Nephron progenitor cell (in vitro differentiated cells): ENCODE results near the gene SDHAF3.
"Not testable (repeated sequence)": the region's sequence is repeated elsewhere in the genome, so short reads cannot be mapped to it uniquely, and the experiment has no call there.

Experiments used
- DNase-seq: peaks from one replicate; pipeline ENCODE4 v3.0.0; 2021
- H3K27ac Mint-ChIP-seq: 2 replicates; pipeline ENCODE4 v1.8.0; 2021; ENCODE audit warnings: mild to moderate bottlenecking, moderate library complexity, mixed read lengths
- H3K27me3 Mint-ChIP-seq: 2 replicates; pipeline ENCODE4 v1.8.0; 2021; ENCODE audit warnings: mild to moderate bottlenecking, low read depth, mixed read lengths; ENCODE audit not compliant: poor library complexity
- H3K36me3 Mint-ChIP-seq: 2 replicates; pipeline ENCODE4 v1.8.0; 2021; ENCODE audit warnings: low read depth, mixed read lengths
- H3K4me1 Mint-ChIP-seq: 2 replicates; pipeline ENCODE4 v1.8.0; 2021; ENCODE audit warnings: mixed read lengths
- H3K4me3 Mint-ChIP-seq: 2 replicates; pipeline ENCODE4 v1.8.0; 2021; ENCODE audit warnings: mild to moderate bottlenecking, moderate library complexity, mixed read lengths
- H3K9me3 Mint-ChIP-seq: 2 replicates; pipeline ENCODE4 v1.8.0; 2021; ENCODE audit warnings: mild to moderate bottlenecking, moderate library complexity, mixed read lengths
- TF ChIP-seq, protein P1 (sequence below): fragments of 200-600 bp; sonication (generic); IDR thresholded peaks from 2 replicates; pipeline ENCODE4 v1.5.0; 2021; ENCODE audit warnings: antibody characterized with exemption

The SDHAF3 gene

DNA sequence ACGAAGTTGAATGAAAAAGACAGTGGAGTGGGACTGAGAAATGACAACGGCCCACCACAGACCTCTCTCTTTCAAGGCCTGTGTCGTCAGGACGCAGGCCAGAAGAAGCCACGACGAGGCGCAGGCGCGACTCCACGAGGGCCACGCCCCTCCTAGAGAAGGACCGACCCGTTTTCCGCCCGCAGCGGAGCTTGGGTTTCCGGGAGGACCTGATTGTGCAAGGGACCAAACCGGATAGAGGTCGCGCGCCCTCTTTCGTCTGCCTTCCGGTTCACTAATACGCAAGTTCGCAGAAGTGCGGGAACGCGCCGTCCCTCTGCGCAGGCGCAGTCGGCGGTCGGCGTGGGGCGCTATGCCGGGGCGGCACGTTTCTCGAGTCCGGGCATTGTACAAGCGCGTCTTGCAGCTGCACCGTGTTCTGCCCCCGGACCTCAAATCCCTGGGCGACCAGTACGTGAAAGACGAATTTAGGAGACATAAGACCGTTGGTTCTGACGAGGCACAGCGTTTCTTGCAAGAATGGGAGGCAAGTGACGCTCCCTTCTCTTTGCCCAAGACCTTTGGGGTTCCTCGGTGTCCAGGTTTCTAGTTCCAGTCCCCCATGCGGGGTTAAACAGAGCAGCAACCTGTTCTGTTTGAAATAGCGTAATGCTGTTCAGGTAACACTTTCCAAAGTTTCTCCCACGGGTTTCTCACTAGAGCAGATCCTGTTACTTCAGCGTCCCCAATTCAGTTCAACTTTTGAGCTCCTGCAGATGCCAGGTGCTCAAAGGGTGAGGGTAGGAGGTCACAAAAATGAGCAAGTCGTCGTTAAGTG lies at the start of gene SDHAF3:
Gene SDHAF3, plus strand, starts transcription at position 327 of the 817 bp plus-strand sequence. Its CDS starts 26 bp downstream, at position 353.
- H3K4me1 Mint-ChIP-seq = peaks cover 41% of the 10 kb centered on the region
- peak within 1 kb of the TSS; percentile 95 for H3K27ac Mint-ChIP-seq
- H3K36me3 Mint-ChIP-seq = peaks cover 31% of the 10 kb centered on the region
- peak within 1 kb of the TSS; percentile 98 for H3K4me3 Mint-ChIP-seq
- peak; percentile 97 for DNase-seq
- peaks cover 23% of the 10 kb centered on the region for H3K9me3 Mint-ChIP-seq
- H3K27me3 Mint-ChIP-seq = no peaks in the 10 kb centered on the region
- TF ChIP-seq, protein P1, sequence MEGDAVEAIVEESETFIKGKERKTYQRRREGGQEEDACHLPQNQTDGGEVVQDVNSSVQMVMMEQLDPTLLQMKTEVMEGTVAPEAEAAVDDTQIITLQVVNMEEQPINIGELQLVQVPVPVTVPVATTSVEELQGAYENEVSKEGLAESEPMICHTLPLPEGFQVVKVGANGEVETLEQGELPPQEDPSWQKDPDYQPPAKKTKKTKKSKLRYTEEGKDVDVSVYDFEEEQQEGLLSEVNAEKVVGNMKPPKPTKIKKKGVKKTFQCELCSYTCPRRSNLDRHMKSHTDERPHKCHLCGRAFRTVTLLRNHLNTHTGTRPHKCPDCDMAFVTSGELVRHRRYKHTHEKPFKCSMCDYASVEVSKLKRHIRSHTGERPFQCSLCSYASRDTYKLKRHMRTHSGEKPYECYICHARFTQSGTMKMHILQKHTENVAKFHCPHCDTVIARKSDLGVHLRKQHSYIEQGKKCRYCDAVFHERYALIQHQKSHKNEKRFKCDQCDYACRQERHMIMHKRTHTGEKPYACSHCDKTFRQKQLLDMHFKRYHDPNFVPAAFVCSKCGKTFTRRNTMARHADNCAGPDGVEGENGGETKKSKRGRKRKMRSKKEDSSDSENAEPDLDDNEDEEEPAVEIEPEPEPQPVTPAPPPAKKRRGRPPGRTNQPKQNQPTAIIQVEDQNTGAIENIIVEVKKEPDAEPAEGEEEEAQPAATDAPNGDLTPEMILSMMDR = no peak

DNA sequence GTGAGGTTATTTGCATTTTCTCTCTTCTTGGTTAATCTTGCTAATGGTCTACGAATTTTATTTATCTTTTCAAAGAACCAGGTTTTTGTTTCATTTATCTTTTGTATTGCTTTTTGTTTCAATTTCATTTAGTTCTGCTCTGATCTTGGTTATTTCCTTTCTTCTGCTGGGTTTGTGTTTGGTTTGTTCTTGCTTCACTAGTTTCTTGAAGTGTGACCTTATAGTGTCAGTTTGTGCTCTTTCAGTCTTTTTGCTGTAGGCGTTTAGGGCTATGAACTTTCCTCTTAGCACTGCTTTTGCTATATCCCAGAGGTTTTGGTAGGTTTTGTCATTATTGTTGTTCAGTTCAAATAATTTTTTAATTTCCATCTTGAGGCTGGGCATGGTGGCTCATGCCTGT lies 45.5 kb upstream of the SDHAF3 start:
- DNase-seq, H3K4me1 Mint-ChIP-seq, H3K36me3 Mint-ChIP-seq, H3K27ac Mint-ChIP-seq, H3K4me3 Mint-ChIP-seq: not testable (repeated sequence)
- Mint-ChIP-seq H3K9me3 (peaks cover 48% of the 10 kb centered on the region), H3K27me3 (peaks cover 19% of the 10 kb centered on the region)

DNA sequence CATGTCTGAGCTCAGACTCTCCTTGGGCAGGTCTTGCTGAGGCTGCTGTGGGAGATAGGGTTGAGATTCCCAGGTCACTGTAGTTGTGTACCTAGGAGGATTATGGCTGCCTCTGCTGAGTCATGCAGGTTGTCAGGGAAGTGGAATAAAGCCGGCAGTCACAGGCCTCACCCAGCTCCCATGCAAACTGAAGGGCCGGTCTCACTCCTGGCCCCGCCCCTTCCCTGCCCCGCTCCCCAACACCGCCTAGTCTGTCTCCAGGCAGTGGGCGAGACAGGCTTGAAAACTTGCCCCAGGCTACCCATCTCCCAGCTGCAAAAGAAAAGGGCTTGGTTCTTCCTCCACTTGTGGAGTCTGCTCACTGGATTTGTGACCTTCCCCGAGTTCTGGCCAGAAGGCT lies 41.6 kb upstream of the SDHAF3 start:
- TF ChIP-seq, protein P1 = no peak
- Mint-ChIP-seq H3K27me3 (peaks cover 6% of the 10 kb centered on the region), H3K4me3 (no peak overlapping the region), H3K27ac (no peak overlapping the region), H3K36me3 (no peaks in the 10 kb centered on the region), H3K9me3 (peaks cover 43% of the 10 kb centered on the region), H3K4me1 (peaks cover 7% of the 10 kb centered on the region)
- no peak for DNase-seq

DNA sequence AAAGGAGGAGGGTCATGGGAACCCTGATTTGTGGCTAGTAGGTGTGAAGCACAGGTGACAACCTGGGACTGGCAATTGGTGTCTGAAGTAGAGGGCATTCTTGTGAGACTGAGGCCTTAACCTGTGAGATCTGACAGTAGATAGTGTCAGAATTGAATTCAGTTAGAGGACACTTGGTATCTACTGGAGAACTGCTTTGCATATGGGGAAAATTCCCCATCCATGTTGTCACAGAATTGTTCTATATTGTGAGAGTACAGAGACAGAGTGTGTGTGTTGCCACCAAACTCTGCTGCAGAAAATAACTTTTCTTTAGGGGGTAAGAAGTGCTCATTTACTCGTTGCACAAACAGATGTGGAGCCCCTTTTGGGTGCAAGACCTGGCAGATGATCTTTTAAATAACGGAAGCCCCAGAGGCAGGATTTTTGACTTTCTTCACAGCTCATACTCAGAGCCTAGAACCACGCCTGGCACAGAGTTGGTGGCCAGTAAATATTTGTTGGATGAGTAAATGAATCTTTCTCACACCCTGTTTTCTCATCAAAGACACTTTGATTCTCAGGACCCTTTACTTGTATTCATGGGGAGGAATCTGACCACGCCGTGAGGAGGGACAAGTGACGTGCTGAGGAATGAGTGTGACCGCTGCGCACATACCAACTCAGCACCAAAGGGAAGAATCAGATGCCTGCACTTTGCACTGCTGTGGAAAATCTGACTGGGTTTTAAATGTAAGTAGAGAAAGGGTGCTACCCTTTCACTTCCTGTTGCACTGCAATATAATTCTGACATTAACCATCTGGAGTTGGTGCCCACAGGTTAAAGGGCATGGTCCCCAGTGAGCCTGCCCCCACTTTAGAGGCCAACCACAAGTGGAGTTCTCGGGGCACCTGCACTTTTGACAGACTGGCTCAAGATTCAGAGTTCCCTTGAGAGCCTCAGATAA lies 39.2 kb upstream of the SDHAF3 start:
- Mint-ChIP-seq H3K36me3 (no peaks in the 10 kb centered on the region), H3K4me3 (no peak overlapping the region), H3K9me3 (peaks cover 25% of the 10 kb centered on the region), H3K4me1 (peaks cover 7% of the 10 kb centered on the region), H3K27ac (no peak overlapping the region), H3K27me3 (peaks cover 6% of the 10 kb centered on the region)
- DNase-seq = no peak
- TF ChIP-seq, protein P1 = no peak

DNA sequence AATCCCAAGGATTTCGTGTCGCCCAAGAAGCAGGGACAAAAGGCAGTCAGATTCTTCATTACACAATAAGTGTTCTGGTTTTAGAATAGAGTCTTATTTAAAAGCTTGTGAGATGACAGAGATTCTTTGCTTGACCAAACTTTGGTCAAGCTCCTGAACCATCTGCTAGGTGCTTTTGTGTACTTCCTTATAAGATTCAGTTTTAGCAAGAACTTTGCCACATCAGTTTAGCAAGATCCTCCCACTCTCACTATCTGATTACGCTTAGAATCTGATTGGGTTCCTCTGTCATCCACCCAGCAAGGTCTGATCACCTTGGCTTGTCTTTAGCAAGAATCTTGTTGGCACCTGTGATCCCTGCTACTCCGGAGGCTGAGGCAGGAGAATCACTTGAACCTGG lies 38.2 kb upstream of the SDHAF3 start:
- DNase-seq = no peak
- H3K9me3 Mint-ChIP-seq = peaks cover 21% of the 10 kb centered on the region
- peaks cover 7% of the 10 kb centered on the region for H3K4me1 Mint-ChIP-seq
- H3K27me3 Mint-ChIP-seq = peaks cover 6% of the 10 kb centered on the region
- no peaks in the 10 kb centered on the region for H3K36me3 Mint-ChIP-seq
- H3K4me3 Mint-ChIP-seq = no peak overlapping the region
- TF ChIP-seq, protein P1 = no peak
- H3K27ac Mint-ChIP-seq = no peak overlapping the region
